ENCODE data around the gene PAGR1.
A peak's percentile ranks its signal among the peaks of the same experiment; 100 is the strongest.
"Not testable (repeated sequence)": the region's sequence is repeated elsewhere in the genome, so short reads cannot be mapped to it uniquely, and the experiment has no call there.

The PAGR1 gene

GRCh38 chr16:29812754-29813643 is 3.0 kb upstream of the PAGR1 start:
- DNase-seq (ENCODE audit: low spot score) = no peak

GRCh38 chr16:29813644-29814562 is 2.0 kb upstream of the PAGR1 start:
- DNase-seq (ENCODE audit: low spot score) = no peak

GRCh38 chr16:29814592-29814991 is 1.4 kb upstream of the PAGR1 start:
- DNase-seq (ENCODE audit: low spot score) = no peak

- DNase-seq (ENCODE audit: low spot score) = no peak
These were observed 775 bp upstream of the PAGR1 start for GRCh38 chr16:29815032-29815721.

- DNase-seq (ENCODE audit: low spot score) = peak; percentile 60
These were observed 916 bp downstream of the PAGR1 start for GRCh38 chr16:29816694-29817441.

- DNase-seq (ENCODE audit: low spot score) = no peak
These were observed 2.1 kb downstream of the PAGR1 start for GRCh38 chr16:29818082-29818481.

GRCh38 chr16:29819506-29819905 is 3.6 kb downstream of the PAGR1 start:
- peak; percentile 52 for DNase-seq (ENCODE audit: low spot score)

- DNase-seq (ENCODE audit: low spot score) = peak; percentile 67
These were observed 4.3 kb downstream of the PAGR1 start, which contains the start of gene MVP for GRCh38 chr16:29820271-29820701. Gene MVP (plus strand): TSS chr16:29820462. CDS start chr16:29830550, 10,088 bp downstream.

- DNase-seq (ENCODE audit: low spot score) = no peak
These were observed 5.0 kb downstream of the PAGR1 start for GRCh38 chr16:29820730-29821642.

GRCh38 chr16:29821643-29822115 is 5.7 kb downstream of the PAGR1 start:
- no peak for DNase-seq (ENCODE audit: low spot score)

GRCh38 chr16:29824589-29825144 is 8.7 kb downstream of the PAGR1 start:
- DNase-seq (ENCODE audit: low spot score) = no peak

- peak; percentile 86 for DNase-seq (ENCODE audit: low spot score)
These were observed 9.4 kb downstream of the PAGR1 start for GRCh38 chr16:29825145-29826044.

GRCh38 chr16:29826342-29826695 is 10.4 kb downstream of the PAGR1 start:
- DNase-seq (ENCODE audit: low spot score) = no peak

- no peak for DNase-seq (ENCODE audit: low spot score)
These were observed 14.8 kb downstream of the PAGR1 start for GRCh38 chr16:29830774-29831173.

- no peak for DNase-seq (ENCODE audit: low spot score)
These were observed 15.5 kb downstream of the PAGR1 start for GRCh38 chr16:29831490-29831889.

GRCh38 chr16:29833219-29833618 is 17.3 kb downstream of the PAGR1 start:
- not testable (repeated sequence) for DNase-seq (ENCODE audit: low spot score)

- no peak for DNase-seq (ENCODE audit: low spot score)
These were observed 18.1 kb downstream of the PAGR1 start for GRCh38 chr16:29834079-29834478.

- DNase-seq (ENCODE audit: low spot score) = no peak
These were observed 20.0 kb downstream of the PAGR1 start for GRCh38 chr16:29835926-29836325.

GRCh38 chr16:29836623-29837022 is 20.7 kb downstream of the PAGR1 start:
- DNase-seq (ENCODE audit: low spot score) = no peak
